Renal pelvis (tissue), 4 donors: Measurements from ENCODE around the gene PON1. TPM values are rescaled to one million over a fixed set of nuclear protein-coding genes. Genes with fewer than 3 reads are reported as not detected.

ENCODE experiments used
- DNase-seq: peaks from one replicate; pipeline ENCODE4 v3.0.0-alpha.2; 2013
- polyA plus RNA-seq, 3 donors: library from polyadenylated mRNA; unstranded; fragments of 120-200 nt; gene quantifications; one replicate each; pipeline ENCODE4 v1.2.1, GENCODE V29; 2013; ENCODE audit not compliant: insufficient read length in 3 of 3

Gene PON1
- polyA plus RNA-seq, 3 donors, result 0.41 to 1.9 (median 0.50) TPM

- no peak for DNase-seq
These were observed 68.6 kb downstream of the PON1 start for GRCh38 chr7:95255691-95256090.

DNA sequence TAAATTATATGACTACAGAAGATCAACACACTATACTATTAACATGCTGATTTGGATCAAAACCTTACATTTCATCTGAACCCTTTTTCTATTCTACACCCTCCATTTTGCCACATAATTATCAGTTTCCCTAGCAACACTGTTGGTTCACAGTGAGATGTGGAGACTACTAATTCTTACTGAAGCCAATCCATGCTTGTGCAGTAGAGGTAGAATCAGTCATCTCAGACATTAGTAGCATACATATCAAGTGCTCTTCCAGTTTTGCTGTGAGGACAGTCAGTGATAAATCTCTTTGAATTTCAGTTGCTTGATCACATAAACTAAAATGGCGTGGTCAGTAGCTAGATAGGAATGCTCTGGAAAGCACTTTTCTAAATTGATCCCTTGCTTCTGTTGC lies 70.3 kb downstream of the PON1 start:
- no peak for DNase-seq

- DNase-seq, result no peak
These were observed 72.4 kb downstream of the PON1 start for GRCh38 chr7:95251966-95252365.

DNA sequence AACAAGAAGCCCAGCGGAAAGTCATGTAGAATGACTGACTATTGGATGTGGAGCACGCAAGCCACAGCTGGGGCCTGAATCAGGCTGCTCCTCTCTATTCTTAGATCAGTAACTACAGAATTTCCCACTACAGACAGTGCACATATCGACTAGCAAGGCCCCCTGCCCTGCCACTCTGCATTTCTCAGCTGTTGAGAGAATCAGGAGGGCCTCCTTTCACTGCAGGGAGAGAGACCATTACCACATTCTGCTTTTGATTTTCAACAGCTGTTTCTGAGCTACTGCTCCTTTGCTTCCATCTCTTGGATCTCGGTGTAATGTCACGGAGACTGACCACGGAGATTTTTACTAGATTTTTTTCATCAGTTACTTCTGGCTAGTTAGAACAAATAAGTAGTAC lies 73.8 kb downstream of the PON1 start:
- DNase-seq, result peak; percentile 9

Other genes with a start within 250 kb of the PON1 start
- gene PON3, start 71.8 kb upstream of the PON1 start, polyA plus RNA-seq, result 1 to 10 TPM; 1.7 to 3.3 (median 2.2) TPM
- 100 to 1,000 TPM; 145 to 249 (median 204) TPM for gene PON2, start 110.5 kb upstream of the PON1 start, polyA plus RNA-seq
- under 1 TPM; 0.18 to 0.33 (median 0.26) TPM for gene ASB4, start 161.4 kb upstream of the PON1 start, polyA plus RNA-seq